ENCODE data around the gene SSR3.

Gene SSR3

DNA sequence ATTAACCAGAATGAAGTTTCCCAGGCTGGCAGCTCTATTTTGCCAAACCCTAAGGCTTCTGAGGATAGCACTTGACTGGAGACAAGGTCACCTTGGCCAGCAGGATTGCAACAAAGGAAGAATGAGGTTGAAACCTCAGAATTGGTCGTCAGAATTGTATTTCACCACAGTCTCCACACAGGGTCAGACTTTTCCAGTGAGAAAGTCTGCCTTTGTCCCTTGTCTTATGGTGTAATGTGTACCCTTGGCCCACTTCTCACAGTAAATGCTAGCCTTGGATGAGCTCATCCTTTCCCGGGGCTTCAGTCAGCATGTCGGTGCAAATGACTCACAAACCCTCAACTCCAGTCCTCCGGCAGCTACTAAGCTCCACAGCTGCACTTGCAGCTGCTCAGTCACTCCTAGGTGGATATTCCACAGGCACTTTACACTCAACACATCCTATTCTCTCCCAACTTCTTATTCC lies 19.7 kb downstream of the SSR3 start:
- DNase-seq: peak; percentile 92

- no peak for DNase-seq
Measured at GRCh38 chr3:156533205-156533604, 21.7 kb downstream of the SSR3 start.

DNA sequence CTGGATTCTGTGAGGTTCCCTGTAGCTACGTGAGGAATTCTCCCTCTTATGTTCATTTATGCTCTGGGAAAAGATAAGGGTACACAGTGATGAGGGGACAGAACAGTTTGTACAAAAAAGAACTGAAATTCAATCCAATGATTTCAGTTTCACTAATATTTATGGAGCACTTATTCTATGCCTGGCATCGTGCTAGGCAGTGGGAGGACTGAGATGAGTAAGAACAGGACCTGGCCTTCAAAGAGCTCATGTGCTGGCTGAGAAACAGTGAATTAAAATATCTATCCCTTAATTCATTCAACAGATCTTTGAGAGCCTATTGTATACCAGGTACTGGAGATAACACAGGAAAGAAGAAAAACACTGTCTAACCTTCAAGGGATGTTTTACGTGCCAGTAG lies 22.2 kb downstream of the SSR3 start:
- no peak for DNase-seq

GRCh38 chr3:156530980-156531379 lies 23.9 kb downstream of the SSR3 start:
- no peak for DNase-seq

DNA sequence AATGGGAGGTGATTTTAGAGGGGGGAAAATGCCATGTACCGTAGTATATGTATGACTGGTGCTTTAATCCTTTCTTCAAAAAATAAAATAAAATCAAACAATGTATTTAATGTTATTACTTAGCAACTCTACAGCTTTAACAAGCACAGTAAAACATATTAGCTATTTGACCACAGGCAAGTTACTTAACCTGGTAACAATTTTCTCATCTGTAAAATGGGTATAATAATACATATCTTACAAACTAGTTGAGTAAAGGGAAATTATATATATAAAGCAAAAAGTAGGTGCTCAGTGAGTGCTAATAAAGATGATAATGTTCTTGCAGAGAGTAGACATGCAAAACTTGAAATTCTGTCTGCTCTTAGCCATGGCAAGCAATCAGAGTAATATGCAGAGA lies 27.9 kb downstream of the SSR3 start:
- DNase-seq: no peak

DNA sequence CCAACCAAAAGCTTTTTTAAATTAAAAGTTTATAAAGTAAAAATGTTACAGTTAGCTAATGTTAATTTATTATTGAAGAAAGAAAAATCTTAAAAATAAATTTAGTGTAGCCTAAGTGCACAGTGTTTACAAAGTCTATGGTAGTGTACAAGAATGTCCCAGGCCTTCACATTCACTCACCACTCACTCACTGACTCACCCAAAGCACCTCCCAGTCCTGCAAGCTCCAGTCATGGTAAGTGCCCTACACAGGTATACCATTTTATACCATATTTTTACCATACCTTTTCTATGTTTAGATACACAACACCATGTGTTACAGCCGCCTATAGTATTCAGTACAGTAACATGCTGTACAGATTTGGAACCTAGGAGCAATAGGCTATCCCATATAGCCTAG lies 29.1 kb downstream of the SSR3 start:
- no peak for DNase-seq

DNA sequence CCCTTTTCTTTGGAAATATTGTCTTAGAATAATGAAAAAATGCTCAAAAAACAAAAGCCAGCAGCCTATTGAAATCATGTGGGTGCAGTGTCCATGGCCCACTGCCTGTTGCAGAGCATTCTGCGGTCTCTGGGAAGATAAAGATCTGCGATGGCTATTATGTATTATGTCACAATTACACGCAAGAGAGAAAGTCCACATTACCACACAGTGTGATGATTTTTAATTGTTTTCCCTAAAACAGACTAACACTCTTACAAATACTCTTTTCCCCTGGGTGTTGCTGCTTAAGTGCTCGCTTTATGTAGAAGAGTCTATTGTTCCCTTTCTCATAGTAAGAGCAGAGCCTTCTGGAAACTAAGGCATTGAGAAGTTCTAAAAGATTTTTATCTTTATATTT lies 32.2 kb downstream of the SSR3 start:
- DNase-seq: peak; percentile 7

GRCh38 chr3:156519758-156520162 lies 35.2 kb downstream of the SSR3 start:
- DNase-seq: no peak

DNA sequence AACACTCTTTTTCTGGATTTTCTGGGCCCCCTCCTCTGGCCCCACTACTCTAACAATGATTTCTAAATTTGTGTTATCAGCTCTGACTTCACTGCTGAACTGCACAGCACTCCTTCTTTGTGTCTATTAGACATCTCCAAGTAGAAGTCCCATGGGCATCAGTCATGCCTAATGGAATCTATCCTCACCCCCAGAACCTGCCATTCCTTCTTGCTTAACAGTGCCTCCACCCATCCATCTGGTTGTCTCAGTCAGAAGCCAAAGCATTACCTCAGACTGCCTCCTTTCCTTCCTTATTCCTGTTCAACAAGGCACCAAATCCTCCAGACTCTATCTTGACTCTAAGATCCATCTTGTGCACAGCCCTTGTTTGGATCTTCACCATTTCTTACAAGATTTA lies 36.2 kb downstream of the SSR3 start:
- DNase-seq: no peak

GRCh38 chr3:156516961-156517360 lies 38.0 kb downstream of the SSR3 start:
- DNase-seq: peak; percentile 34

- DNase-seq: no peak
Measured at GRCh38 chr3:156516284-156516683, 38.6 kb downstream of the SSR3 start.

GRCh38 chr3:156513619-156514018 lies 41.3 kb downstream of the SSR3 start:
- DNase-seq: no peak

- no peak for DNase-seq
Measured at GRCh38 chr3:156511987-156512677, 42.8 kb downstream of the SSR3 start.

- peak; percentile 38 for DNase-seq
Measured at GRCh38 chr3:156509189-156510174, 45.4 kb downstream of the SSR3 start.

- DNase-seq: no peak
Measured at GRCh38 chr3:156507285-156507684, 47.6 kb downstream of the SSR3 start.

- DNase-seq: no peak
Measured at GRCh38 chr3:156498307-156498706, 56.6 kb downstream of the SSR3 start.

- DNase-seq: no peak
Measured at GRCh38 chr3:156497326-156497725, 57.6 kb downstream of the SSR3 start.

DNA sequence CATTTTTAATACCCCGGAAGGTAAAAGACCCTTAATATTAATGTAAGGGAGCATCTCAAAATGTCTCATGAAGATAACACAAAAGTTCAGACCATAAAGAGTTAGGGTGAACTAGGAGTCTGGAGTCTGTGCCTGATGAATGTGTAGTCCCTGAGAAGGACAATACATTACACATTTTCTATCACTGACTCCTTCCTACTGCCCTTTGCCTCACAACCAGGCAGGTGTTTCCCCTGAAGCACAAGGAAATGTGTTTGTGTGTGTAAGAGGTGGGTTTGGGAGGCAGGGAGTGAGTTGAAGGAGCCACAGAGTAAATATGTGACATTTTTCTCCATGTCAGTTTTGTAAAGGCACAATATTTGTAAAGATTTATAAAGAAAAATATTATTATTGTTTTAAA lies 59.1 kb downstream of the SSR3 start:
- no peak for DNase-seq

DNA sequence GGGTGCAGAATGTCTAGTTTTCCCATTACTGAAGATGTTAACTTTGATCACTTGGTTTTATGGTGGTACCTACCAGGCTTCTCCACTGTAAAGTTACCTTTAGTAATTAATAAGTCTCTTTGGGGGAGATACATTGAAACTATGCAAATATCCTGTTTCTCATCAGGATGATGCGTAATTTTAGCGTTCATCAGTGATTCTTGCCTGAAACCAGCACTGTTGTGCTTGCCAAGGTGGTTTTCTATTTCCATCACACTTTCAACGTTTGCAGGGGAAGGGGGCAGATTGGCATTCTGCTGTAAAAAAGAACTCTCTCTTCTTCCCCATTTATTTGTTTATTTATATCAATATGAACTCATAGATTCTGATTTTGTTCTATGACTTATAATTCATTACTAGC lies 61.0 kb downstream of the SSR3 start:
- no peak for DNase-seq

DNA sequence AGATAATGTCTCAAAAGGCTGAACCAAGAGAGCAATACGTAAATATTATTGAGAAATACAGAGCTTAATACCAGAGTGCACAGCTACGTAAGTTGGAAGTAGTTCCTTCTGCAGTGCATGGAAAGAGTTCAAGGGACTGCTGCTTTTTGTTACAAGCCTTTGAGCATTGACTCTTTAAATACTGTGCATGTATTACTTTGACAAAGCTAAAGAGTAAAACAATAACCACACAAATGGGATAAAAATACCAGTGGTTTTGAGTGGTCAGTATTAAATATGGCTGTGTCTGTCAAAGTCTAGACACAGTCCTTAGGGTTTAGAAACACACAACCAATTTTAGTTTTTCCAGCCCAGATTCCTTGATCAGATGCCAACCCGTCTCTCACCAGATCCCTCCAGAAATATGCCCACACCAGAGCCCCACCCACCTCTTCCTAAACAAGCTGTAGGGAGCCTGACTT lies 62.1 kb downstream of the SSR3 start:
- no peak for DNase-seq

DNA sequence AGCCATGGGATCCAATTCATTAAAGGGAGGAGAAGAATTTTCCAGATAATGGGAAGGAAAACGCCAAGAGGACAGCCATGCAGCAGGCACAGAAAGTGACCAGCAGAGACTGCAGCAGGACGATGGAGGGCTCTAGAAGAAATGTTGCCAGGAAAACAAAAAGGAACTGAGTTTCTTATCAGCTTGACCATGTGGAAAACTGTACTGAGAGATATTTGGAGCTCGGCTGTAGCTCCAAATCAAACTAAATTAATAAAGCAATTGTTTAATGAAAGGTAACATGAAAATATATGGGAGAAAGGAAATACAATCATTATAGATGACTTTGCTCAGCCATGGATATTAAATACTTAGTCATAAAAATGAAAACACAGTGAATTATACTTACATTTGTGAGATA lies 63.7 kb downstream of the SSR3 start:
- no peak for DNase-seq

Data from MV-4-11 (cell line).